Osteoblast (primary cell): ENCODE measurements around the gene EDDM3A. TPM values are rescaled to one million over a fixed set of nuclear protein-coding genes. Genes with fewer than 3 reads are reported as not detected.

Experiments
- DNase-seq: peaks from one replicate; pipeline ENCODE4 v3.0.0; 2011; ENCODE audit warnings: low spot score, mixed read lengths; ENCODE audit not compliant: insufficient read length; ENCODE audit errors: missing footprints
- H2AFZ ChIP-seq: 2 replicates; pipeline ENCODE4 v1.6.0; 2011; ENCODE audit warnings: mild to moderate bottlenecking, low read length
- H3K27ac ChIP-seq: 2 replicates; pipeline ENCODE4 v1.5.1; 2011; ENCODE audit warnings: mild to moderate bottlenecking, low read depth, low read length, moderate library complexity
- H3K27me3 ChIP-seq: 2 replicates; pipeline ENCODE4 v1.6.0; 2012; ENCODE audit warnings: mild to moderate bottlenecking, control low read depth, inconsistent platforms, low read length, moderate library complexity; ENCODE audit not compliant: insufficient read depth
- H3K36me3 ChIP-seq: 2 replicates; pipeline ENCODE4 v1.5.1; 2011; ENCODE audit warnings: mild to moderate bottlenecking, low read length, control low read depth, moderate library complexity; ENCODE audit not compliant: insufficient read depth
- H3K4me1 ChIP-seq: 2 replicates; pipeline ENCODE4 v1.5.1; 2011; ENCODE audit warnings: mild to moderate bottlenecking, low read length, control low read depth, moderate library complexity; ENCODE audit not compliant: insufficient read depth
- H3K4me2 ChIP-seq: 2 replicates; pipeline ENCODE4 v1.6.0; 2011; ENCODE audit warnings: mild to moderate bottlenecking, low read length; ENCODE audit not compliant: insufficient read depth
- H3K4me3 ChIP-seq: fragments of 200-600 bp; sonication (generic); 3 replicates; pipeline ENCODE4 v1.5.1; 2012; ENCODE audit warnings: mild to moderate bottlenecking, low read length, inconsistent platforms; ENCODE audit not compliant: insufficient read depth
- H3K79me2 ChIP-seq: 2 replicates; pipeline ENCODE4 v1.6.0; 2012; ENCODE audit warnings: mild to moderate bottlenecking, low read length, control low read depth, inconsistent platforms; ENCODE audit not compliant: insufficient read depth
- H3K9me3 ChIP-seq: 2 replicates; pipeline ENCODE4 v1.5.1; 2011; ENCODE audit warnings: low read depth, low read length, control low read depth
- H4K20me1 ChIP-seq: 2 replicates; pipeline ENCODE4 v1.6.0; 2012; ENCODE audit warnings: mild to moderate bottlenecking, low read length, control low read depth; ENCODE audit not compliant: insufficient read depth
- CTCF ChIP-seq: IDR thresholded peaks from 2 replicates; pipeline ENCODE4 v1.5.1; 2011; ENCODE audit warnings: mild to moderate bottlenecking, low read depth, low read length, moderate library complexity; ENCODE audit errors: extremely low read depth
- total RNA-seq: library from RNA; depleted of rRNA; stranded (reverse); fragments of >200 nt; gene quantifications from 2 replicates; pipeline ENCODE4 v1.2.3, GENCODE V29; 2012

Gene EDDM3A
- total RNA-seq, 1 donor: not detected

GRCh38 chr14:20781803-20782202 lies 36.1 kb downstream of the EDDM3A start:
- Histone ChIP-seq H3K4me3 (no peak overlapping the region), H3K36me3 (no peaks in the 10 kb centered on the region), H3K9me3 (no peaks in the 10 kb centered on the region), H2AFZ (no peak overlapping the region), H3K4me1 (no peaks in the 10 kb centered on the region), H3K27me3 (no peaks in the 10 kb centered on the region), H4K20me1 (no peaks in the 10 kb centered on the region), H3K4me2 (no peak overlapping the region), H3K79me2 (no peaks in the 10 kb centered on the region), H3K27ac (no peak overlapping the region)
- no peak for DNase-seq
- no peak for TF ChIP-seq CTCF

GRCh38 chr14:20782280-20782890 lies 36.7 kb downstream of the EDDM3A start:
- Histone ChIP-seq H3K9me3 (no peaks in the 10 kb centered on the region), H3K27ac (no peak overlapping the region), H4K20me1 (no peaks in the 10 kb centered on the region), H3K4me1 (no peaks in the 10 kb centered on the region), H3K27me3 (no peaks in the 10 kb centered on the region), H3K4me2 (no peak overlapping the region), H2AFZ (no peak overlapping the region), H3K36me3 (no peaks in the 10 kb centered on the region), H3K4me3 (no peak overlapping the region), H3K79me2 (no peaks in the 10 kb centered on the region)
- no peak for TF ChIP-seq CTCF
- DNase-seq: no peak

GRCh38 chr14:20787025-20787424 lies 41.3 kb downstream of the EDDM3A start:
- no peak overlapping the region for H3K4me2 ChIP-seq
- H4K20me1 ChIP-seq: no peaks in the 10 kb centered on the region
- no peak for DNase-seq
- H3K4me3 ChIP-seq: no peak overlapping the region
- no peaks in the 10 kb centered on the region for H3K27me3 ChIP-seq
- no peak overlapping the region for H2AFZ ChIP-seq
- no peak for TF ChIP-seq CTCF
- H3K4me1 ChIP-seq: no peaks in the 10 kb centered on the region
- H3K79me2 ChIP-seq: no peaks in the 10 kb centered on the region
- H3K27ac ChIP-seq: no peak overlapping the region
- no peaks in the 10 kb centered on the region for H3K36me3 ChIP-seq
- H3K9me3 ChIP-seq: no peaks in the 10 kb centered on the region

- DNase-seq: no peak
- no peak overlapping the region for H3K27ac ChIP-seq
- H3K4me3 ChIP-seq: no peak overlapping the region
- H4K20me1 ChIP-seq: no peaks in the 10 kb centered on the region
- no peaks in the 10 kb centered on the region for H3K9me3 ChIP-seq
- no peaks in the 10 kb centered on the region for H3K79me2 ChIP-seq
- H3K27me3 ChIP-seq: peaks cover 1% of the 10 kb centered on the region
- H3K36me3 ChIP-seq: no peaks in the 10 kb centered on the region
- no peak overlapping the region for H2AFZ ChIP-seq
- H3K4me2 ChIP-seq: no peak overlapping the region
- TF ChIP-seq CTCF: no peak
- H3K4me1 ChIP-seq: no peaks in the 10 kb centered on the region
These were observed 43.6 kb downstream of the EDDM3A start for GRCh38 chr14:20789230-20789813.
